Naive B cell (primary cell): ENCODE data around the gene EPAS1. TPM values are rescaled to one million over a fixed set of nuclear protein-coding genes. Genes with fewer than 3 reads are reported as not detected.

Experiments used
- ATAC-seq, 2 donors: fragments of 150-1000 bp; cut with Tn5 transposase; 2 replicates each; pipeline ENCODE4 v1.10.0; 2021; ENCODE audit warnings: low read depth in 2 of 2, mild to moderate bottlenecking in 2 of 2, moderate library complexity in 2 of 2
- DNase-seq: peaks from one replicate; pipeline ENCODE4 v3.0.0; 2022
- H3K27ac Mint-ChIP-seq, 6 donors: one replicate each; pipeline ENCODE4 v1.8.0; 2020 to 2022; ENCODE audit warnings: mild to moderate bottlenecking in 6 of 6, mixed read lengths in 6 of 6, moderate library complexity in 5 of 6, inconsistent platforms in 2 of 6
- H3K27me3 Mint-ChIP-seq, 3 donors: one replicate each; pipeline ENCODE4 v1.8.0; 2021 to 2022; ENCODE audit warnings: mixed read lengths in 3 of 3, mild to moderate bottlenecking in 1 of 3
- H3K36me3 Mint-ChIP-seq, 2 donors: one replicate each; pipeline ENCODE4 v1.8.0; 2020 to 2022; ENCODE audit warnings: mixed read lengths in 2 of 2, inconsistent platforms in 1 of 2, mild to moderate bottlenecking in 1 of 2
- H3K4me1 Mint-ChIP-seq, 3 donors: one replicate each; pipeline ENCODE4 v1.8.0; 2020 to 2022; ENCODE audit warnings: mixed read lengths in 3 of 3, inconsistent platforms in 1 of 3, mild to moderate bottlenecking in 1 of 3, moderate library complexity in 1 of 3
- H3K4me3 Mint-ChIP-seq, 8 donors: one replicate each; pipeline ENCODE4 v1.8.0; 2020 to 2022; ENCODE audit warnings: mild to moderate bottlenecking in 8 of 8, mixed read lengths in 8 of 8, moderate library complexity in 8 of 8, inconsistent platforms in 2 of 8
- H3K9me3 Mint-ChIP-seq, 7 donors: one replicate each; pipeline ENCODE4 v1.8.0; 2020 to 2022; ENCODE audit warnings: mixed read lengths in 7 of 7, mild to moderate bottlenecking in 5 of 7, inconsistent platforms in 2 of 7, moderate library complexity in 1 of 7
- polyA plus RNA-seq, 6 donors: library from polyadenylated mRNA; unstranded; fragments of 300-500 nt; fragmentation: Illumina TruSeq; gene quantifications; one replicate each; pipeline ENCODE4 v1.2.3, GENCODE V29; 2021; ENCODE audit warnings: low read depth in 6 of 6

EPAS1 gene
- polyA plus RNA-seq, 6 donors from 2014 or later: not detected

GRCh38 chr2:46325182-46325928, 28.1 kb downstream of the EPAS1 start:
- no peaks in the 10 kb centered on the region for H3K36me3 Mint-ChIP-seq
- peaks cover 0 to 6% (median 4%) of the 10 kb centered on the region in 3 donors for H3K27me3 Mint-ChIP-seq
- H3K4me3 Mint-ChIP-seq: no peak overlapping the region
- no peaks in the 10 kb centered on the region for H3K9me3 Mint-ChIP-seq
- ATAC-seq: no peak
- H3K27ac Mint-ChIP-seq: no peak overlapping the region
- no peaks in the 10 kb centered on the region for H3K4me1 Mint-ChIP-seq
- DNase-seq: no peak

DNA sequence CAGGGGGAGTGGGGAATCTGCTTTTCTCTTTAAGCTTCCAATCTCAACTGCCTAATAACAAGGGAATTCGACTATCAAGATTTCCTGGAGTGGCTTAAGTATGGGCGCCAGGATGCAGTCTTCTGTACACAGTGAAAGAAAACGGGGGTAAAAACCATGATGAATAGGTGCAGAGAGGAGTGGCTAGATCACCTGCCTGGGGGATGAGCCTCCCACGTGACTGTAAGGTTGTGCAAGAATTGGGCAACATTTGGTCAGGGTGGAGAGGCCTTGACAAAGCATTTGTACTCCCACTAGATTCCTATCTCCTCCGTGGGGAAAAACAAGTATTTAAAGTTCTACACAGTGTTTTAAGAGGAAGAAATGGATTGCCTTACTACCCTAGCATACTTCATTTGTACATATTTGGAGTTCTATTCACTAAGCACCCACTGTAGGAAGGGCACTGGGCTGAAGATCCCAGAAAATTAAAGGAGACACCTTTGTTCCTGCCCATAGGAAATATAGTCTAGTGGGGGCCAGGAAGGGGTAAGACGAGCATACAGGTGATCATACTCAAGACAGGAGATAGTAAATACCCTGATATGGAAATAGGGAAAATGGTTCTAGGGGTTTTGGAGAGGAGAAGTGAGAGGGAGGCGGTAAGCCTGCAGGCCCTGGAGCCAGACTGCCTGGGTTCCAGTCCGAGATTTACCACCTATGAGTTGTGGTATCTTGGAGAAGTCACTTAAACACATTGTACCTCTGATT, 29.2 kb downstream of the EPAS1 start:
- Mint-ChIP-seq H3K4me1 (no peaks in the 10 kb centered on the region), H3K9me3 (no peaks in the 10 kb centered on the region), H3K4me3 (no peak overlapping the region), H3K27me3 (peaks cover 0 to 6% (median 4%) of the 10 kb centered on the region in 3 donors), H3K36me3 (no peaks in the 10 kb centered on the region), H3K27ac (peak overlapping the region in 1 of 6 donors; percentile 21)
- ATAC-seq: no peak
- no peak for DNase-seq

DNA sequence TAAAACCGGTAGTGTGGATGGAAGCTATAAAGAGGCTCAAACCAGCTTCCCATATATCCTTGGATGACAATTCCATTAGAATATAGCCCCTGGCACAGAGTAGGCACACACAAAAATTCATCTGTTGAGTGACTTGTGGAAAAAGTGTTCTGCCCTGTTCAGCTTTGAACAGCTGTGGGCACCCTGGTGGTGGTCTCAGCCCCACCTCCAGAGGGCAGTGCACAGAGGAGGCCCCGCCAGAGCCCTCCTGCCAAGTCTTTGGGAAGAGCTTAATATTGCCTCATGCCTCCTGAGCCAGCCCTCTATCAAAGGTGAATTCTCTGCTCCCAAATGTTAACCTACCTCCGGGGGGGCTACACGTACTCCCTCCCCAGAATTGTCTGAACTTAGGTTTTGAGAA, 30.4 kb downstream of the EPAS1 start:
- DNase-seq (no peak), ATAC-seq (no peak)
- H3K27me3 Mint-ChIP-seq: peaks cover 4 to 15% (median 4%) of the 10 kb centered on the region in 3 donors
- H3K27ac Mint-ChIP-seq: no peak overlapping the region
- no peaks in the 10 kb centered on the region for H3K9me3 Mint-ChIP-seq
- no peaks in the 10 kb centered on the region for H3K36me3 Mint-ChIP-seq
- H3K4me3 Mint-ChIP-seq: no peak overlapping the region
- peaks cover 0 to 4% (median 0%) of the 10 kb centered on the region in 3 donors for H3K4me1 Mint-ChIP-seq

- DNase-seq (no peak), ATAC-seq (no peak)
- peaks cover 0 to 4% (median 0%) of the 10 kb centered on the region in 3 donors for H3K4me1 Mint-ChIP-seq
- no peak overlapping the region for H3K4me3 Mint-ChIP-seq
- no peak overlapping the region for H3K27ac Mint-ChIP-seq
- H3K27me3 Mint-ChIP-seq: peaks cover 8 to 16% (median 9%) of the 10 kb centered on the region in 3 donors
- no peaks in the 10 kb centered on the region for H3K36me3 Mint-ChIP-seq
- H3K9me3 Mint-ChIP-seq: no peaks in the 10 kb centered on the region
Measured at GRCh38 chr2:46328291-46328690, 31.1 kb downstream of the EPAS1 start.

DNA sequence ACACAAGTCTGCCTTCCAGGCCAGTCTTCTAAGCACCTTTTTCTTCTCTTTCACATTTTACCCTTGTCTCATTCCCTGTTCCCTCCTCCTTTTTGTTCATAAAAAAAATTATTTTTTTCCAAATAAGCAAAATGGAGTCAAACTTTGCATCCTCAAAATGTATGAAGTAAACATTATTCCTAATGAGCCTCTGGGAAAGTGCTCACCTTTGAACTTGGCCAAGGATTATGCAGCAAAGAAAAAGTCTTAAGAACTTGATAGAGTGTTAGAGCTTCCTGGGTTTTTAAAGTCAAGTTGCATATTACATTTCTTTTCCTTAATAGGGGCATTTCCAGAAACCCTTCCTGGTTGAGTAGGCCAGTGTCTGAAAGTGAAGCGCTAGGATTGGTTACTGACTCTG, 31.6 kb downstream of the EPAS1 start:
- no peaks in the 10 kb centered on the region for H3K9me3 Mint-ChIP-seq
- H3K27ac Mint-ChIP-seq: no peak overlapping the region
- peaks cover 0 to 4% (median 0%) of the 10 kb centered on the region in 3 donors for H3K4me1 Mint-ChIP-seq
- DNase-seq (no peak), ATAC-seq (no peak)
- no peak overlapping the region for H3K4me3 Mint-ChIP-seq
- H3K27me3 Mint-ChIP-seq: peaks cover 9 to 16% (median 14%) of the 10 kb centered on the region in 3 donors
- H3K36me3 Mint-ChIP-seq: no peaks in the 10 kb centered on the region

DNA sequence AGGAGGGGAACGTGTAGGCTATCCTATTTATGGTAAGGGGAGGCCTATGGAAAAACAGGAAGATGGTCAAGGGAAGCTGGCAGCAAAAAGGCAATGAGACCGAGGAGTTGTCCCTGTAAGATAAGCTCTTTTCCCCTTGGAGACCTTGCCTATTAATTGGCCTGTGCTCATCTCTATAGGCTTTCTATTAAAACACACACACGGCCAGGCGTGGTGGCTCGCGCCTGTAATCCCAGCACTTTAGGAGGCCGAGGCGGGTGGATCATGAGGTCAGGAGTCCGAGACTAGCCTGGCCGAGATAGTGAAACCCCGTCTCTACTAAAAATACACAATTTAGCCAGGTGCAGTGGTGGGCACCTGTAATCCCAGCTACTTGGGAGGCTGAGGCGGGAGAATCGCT, 32.1 kb downstream of the EPAS1 start:
- no peak for ATAC-seq
- Mint-ChIP-seq H3K36me3 (no peaks in the 10 kb centered on the region), H3K4me3 (no peak overlapping the region), H3K4me1 (peaks cover 0 to 4% (median 0%) of the 10 kb centered on the region in 3 donors), H3K27ac (no peak overlapping the region), H3K9me3 (no peaks in the 10 kb centered on the region), H3K27me3 (peaks cover 12 to 18% (median 18%) of the 10 kb centered on the region in 3 donors)
- DNase-seq: no peak

- Mint-ChIP-seq H3K36me3 (no peaks in the 10 kb centered on the region), H3K27ac (no peak overlapping the region), H3K4me1 (peaks cover 0 to 4% (median 0%) of the 10 kb centered on the region in 3 donors), H3K9me3 (no peaks in the 10 kb centered on the region), H3K27me3 (peaks cover 13 to 22% (median 22%) of the 10 kb centered on the region in 3 donors), H3K4me3 (no peak overlapping the region)
- ATAC-seq: no peak
- no peak for DNase-seq
Measured at GRCh38 chr2:46329803-46330775, 32.9 kb downstream of the EPAS1 start.

DNA sequence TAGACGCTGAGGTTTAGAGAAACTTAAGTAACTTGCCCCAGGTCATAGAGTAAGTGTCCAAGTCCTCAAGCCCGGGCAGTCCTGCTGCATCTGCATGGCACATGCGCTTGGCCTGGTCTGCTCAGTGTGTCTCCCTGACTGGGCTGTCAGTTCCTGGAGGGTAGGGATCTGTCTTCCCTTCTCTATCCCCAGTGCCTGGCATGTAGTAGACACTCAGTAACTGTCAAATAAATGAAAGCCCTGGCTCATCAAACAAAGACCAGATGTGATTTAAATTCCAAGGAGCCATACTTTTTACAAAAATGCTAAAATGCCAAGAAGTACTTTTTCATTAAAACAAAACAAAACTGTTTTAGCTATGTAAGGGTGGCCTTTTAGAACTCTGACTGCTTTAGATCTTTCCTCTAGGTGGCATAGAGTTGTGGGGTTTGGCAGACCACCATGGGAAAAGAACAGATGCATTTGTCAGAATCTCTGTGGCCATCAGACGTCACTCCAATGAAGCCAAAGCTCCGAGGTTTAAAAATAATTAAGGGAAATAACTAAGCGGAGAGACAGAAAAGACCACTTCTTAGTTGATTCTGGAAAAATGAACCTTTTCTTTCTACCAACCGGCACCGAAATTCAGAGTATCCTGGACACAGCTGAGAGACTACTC, 34.0 kb downstream of the EPAS1 start:
- DNase-seq: no peak
- Mint-ChIP-seq H3K27me3 (peaks cover 9 to 22% (median 21%) of the 10 kb centered on the region in 3 donors), H3K9me3 (no peaks in the 10 kb centered on the region)

GRCh38 chr2:46332686-46333281, 35.6 kb downstream of the EPAS1 start:
- no peak overlapping the region for H3K4me3 Mint-ChIP-seq
- peaks cover 0 to 4% (median 0%) of the 10 kb centered on the region in 3 donors for H3K4me1 Mint-ChIP-seq
- no peak overlapping the region for H3K27ac Mint-ChIP-seq
- H3K9me3 Mint-ChIP-seq: no peaks in the 10 kb centered on the region
- H3K27me3 Mint-ChIP-seq: peaks cover 9 to 24% (median 22%) of the 10 kb centered on the region in 3 donors
- no peaks in the 10 kb centered on the region for H3K36me3 Mint-ChIP-seq
- ATAC-seq: no peak
- DNase-seq: no peak

More for the DNA sequence above, 34.0 kb downstream of the EPAS1 start:
- no peak overlapping the region for H3K4me3 Mint-ChIP-seq
- no peak for ATAC-seq
- peaks cover 0 to 4% (median 0%) of the 10 kb centered on the region in 3 donors for H3K4me1 Mint-ChIP-seq
- no peaks in the 10 kb centered on the region for H3K36me3 Mint-ChIP-seq
- no peak overlapping the region for H3K27ac Mint-ChIP-seq

DNA sequence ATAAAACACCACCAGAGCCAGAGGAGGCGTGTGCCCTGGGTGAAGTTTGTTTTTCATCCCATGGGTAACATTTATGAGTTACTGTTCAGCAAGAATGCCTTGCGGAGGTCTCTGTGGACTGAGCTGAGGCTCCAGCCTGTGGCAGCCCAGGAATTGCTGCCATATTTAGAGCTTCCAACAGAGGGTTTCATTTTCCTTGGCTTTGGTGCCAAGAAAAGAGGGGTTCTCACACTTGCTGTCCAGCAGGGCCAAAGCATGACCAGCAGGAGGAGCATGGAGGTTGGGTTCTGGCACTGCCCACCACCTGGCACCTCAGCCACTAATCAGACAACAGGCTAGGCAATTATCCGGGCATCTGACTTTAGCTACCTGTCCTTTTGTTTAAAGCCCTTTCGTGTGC, 36.7 kb downstream of the EPAS1 start:
- Mint-ChIP-seq H3K4me1 (peaks cover 0 to 4% (median 0%) of the 10 kb centered on the region in 3 donors), H3K4me3 (no peak overlapping the region), H3K27me3 (peaks cover 9 to 24% (median 22%) of the 10 kb centered on the region in 3 donors), H3K9me3 (no peaks in the 10 kb centered on the region), H3K27ac (no peak overlapping the region), H3K36me3 (no peaks in the 10 kb centered on the region)
- ATAC-seq: no peak
- DNase-seq: no peak

DNA sequence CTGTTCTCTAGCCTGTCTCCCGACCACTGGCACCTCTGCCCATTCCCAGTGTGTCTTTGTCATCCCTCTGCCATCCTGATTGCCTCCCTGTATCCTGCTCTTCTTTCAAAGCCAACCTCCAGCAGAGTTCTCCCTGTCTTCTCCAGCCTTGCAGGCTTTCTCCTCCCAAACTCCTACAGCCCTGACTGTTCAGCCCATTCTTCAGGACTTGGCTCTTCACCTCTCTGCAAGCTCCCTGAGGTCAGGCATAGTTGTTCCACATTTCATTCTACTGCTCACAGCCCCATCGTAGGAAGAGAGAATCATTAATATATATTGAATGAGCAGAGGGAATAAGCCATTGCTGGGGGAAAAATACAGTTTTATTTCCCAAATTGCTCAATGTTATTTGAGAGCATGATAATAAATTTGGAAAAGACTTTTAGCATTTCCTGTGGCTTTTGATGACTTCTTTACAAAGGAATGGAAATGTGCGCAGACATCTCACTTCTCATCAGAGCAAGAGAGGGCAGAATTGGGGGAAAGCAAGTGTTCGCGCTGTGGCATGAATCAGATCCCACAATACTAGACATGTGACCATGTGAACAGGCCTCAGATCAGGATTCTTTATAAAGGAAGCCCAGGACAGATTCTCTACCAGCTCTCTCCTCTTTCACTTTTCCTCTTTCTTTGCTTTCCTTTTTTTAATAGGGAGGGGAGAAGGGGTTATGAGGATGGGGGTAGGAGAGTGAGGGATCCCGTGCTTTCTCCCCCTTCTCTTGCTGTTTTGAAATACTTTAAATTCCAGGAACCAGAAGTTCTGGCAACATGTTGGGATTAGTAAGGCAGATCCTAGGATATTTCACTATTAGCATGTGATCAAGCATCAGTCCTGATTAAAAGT, 37.4 kb downstream of the EPAS1 start:
- H3K4me3 Mint-ChIP-seq: no peak overlapping the region
- no peak for ATAC-seq
- no peaks in the 10 kb centered on the region for H3K9me3 Mint-ChIP-seq
- no peak overlapping the region for H3K27ac Mint-ChIP-seq
- DNase-seq: no peak
- H3K36me3 Mint-ChIP-seq: no peaks in the 10 kb centered on the region
- peaks cover 0 to 4% (median 0%) of the 10 kb centered on the region in 3 donors for H3K4me1 Mint-ChIP-seq
- H3K27me3 Mint-ChIP-seq: peaks cover 9 to 24% (median 22%) of the 10 kb centered on the region in 3 donors
